ENCODE results near the gene NMT1.

NMT1 gene

GRCh38 chr17:45138911-45139532 is 77.9 kb downstream of the NMT1 start:
- DNase-seq, result no peak

- no peak for DNase-seq
Observed at GRCh38 chr17:45139533-45139920, 78.4 kb downstream of the NMT1 start.

GRCh38 chr17:45143094-45143670 is 82.1 kb downstream of the NMT1 start:
- DNase-seq, result no peak

GRCh38 chr17:45143767-45144198 is 82.7 kb downstream of the NMT1 start:
- DNase-seq, result no peak

- no peak for DNase-seq
Observed at GRCh38 chr17:45144199-45145034, 83.3 kb downstream of the NMT1 start.

GRCh38 chr17:45145035-45145389 is 83.9 kb downstream of the NMT1 start:
- no peak for DNase-seq

GRCh38 chr17:45146166-45146565 is 85.0 kb downstream of the NMT1 start:
- DNase-seq, result no peak

GRCh38 chr17:45146592-45146889 is 85.4 kb downstream of the NMT1 start:
- DNase-seq, result no peak

- DNase-seq, result no peak
Observed at GRCh38 chr17:45146890-45147580, 85.9 kb downstream of the NMT1 start.

GRCh38 chr17:45147581-45148182 is 86.6 kb downstream of the NMT1 start:
- peak; percentile 92 for DNase-seq

GRCh38 chr17:45148183-45149036 is 87.3 kb downstream of the NMT1 start, which contains the start of gene HEXIM1:
Gene HEXIM1, plus strand, starts transcription at chr17:45148475. Its CDS starts 716 bp downstream, at chr17:45149191.
- peak; percentile 100 for DNase-seq

- DNase-seq, result peak; percentile 68
Observed at GRCh38 chr17:45149037-45149668, 88.0 kb downstream of the NMT1 start.

- peak; percentile 21 for DNase-seq
Observed at GRCh38 chr17:45149669-45150664, 88.8 kb downstream of the NMT1 start.

GRCh38 chr17:45150911-45151809 is 90.0 kb downstream of the NMT1 start:
- DNase-seq, result no peak

- peak; percentile 35 for DNase-seq
Observed at GRCh38 chr17:45155029-45155428, 93.9 kb downstream of the NMT1 start.

- no peak for DNase-seq
Observed at GRCh38 chr17:45155483-45155882, 94.4 kb downstream of the NMT1 start.

- no peak for DNase-seq
Observed at GRCh38 chr17:45156242-45156641, 95.1 kb downstream of the NMT1 start.
